PFSK-1 (cell line): ENCODE measurements around the gene LPCAT3.

Source experiments
- FOXP2 ChIP-seq: optimal IDR thresholded peaks from 2 replicates; pipeline ENCODE3; 2011; ENCODE audit warnings: borderline replicate concordance, control low read depth, inconsistent platforms; ENCODE audit not compliant: insufficient read depth; ENCODE audit errors: extremely low read length, extremely low read depth
- POLR2AphosphoS5 ChIP-seq: IDR thresholded peaks from 2 replicates; pipeline ENCODE4 v1.6.1; 2012; ENCODE audit warnings: low read depth, mild to moderate bottlenecking, control low read depth, low read length, moderate library complexity
- REST ChIP-seq, 2 experiments: IDR thresholded peaks; 2 replicates each; pipeline versions ENCODE4 v1.6.1 to v1.8.0; 2011 to 2012; ENCODE audit warnings: low read depth in 2 of 2, low read length in 2 of 2, control low read depth in 1 of 2, inconsistent platforms in 1 of 2, mild to moderate bottlenecking in 1 of 2, moderate library complexity in 1 of 2; ENCODE audit not compliant: insufficient read depth in 1 of 2
- SIN3A ChIP-seq: IDR thresholded peaks from 2 replicates; pipeline ENCODE4 v1.6.1; 2012; ENCODE audit warnings: mild to moderate bottlenecking, low read length, moderate library complexity, borderline replicate concordance; ENCODE audit not compliant: insufficient read depth
- TAF1 ChIP-seq: IDR thresholded peaks from 2 replicates; pipeline ENCODE4 v1.6.1; 2012; ENCODE audit warnings: low read length, control low read depth, borderline replicate concordance; ENCODE audit not compliant: insufficient read depth

Gene LPCAT3

GRCh38 chr12:6929466-6930452 lies 88.5 kb downstream of the LPCAT3 start:
- TF ChIP-seq POLR2AphosphoS5 (no peak), SIN3A (no peak), TAF1 (no peak), FOXP2 (no peak), REST (IDR thresholded peaks at IDR 0.05; ENCODE audit: insufficient read depth in 1 of 2, low read depth in 2 of 2, low read length in 2 of 2) (no peak)

DNA sequence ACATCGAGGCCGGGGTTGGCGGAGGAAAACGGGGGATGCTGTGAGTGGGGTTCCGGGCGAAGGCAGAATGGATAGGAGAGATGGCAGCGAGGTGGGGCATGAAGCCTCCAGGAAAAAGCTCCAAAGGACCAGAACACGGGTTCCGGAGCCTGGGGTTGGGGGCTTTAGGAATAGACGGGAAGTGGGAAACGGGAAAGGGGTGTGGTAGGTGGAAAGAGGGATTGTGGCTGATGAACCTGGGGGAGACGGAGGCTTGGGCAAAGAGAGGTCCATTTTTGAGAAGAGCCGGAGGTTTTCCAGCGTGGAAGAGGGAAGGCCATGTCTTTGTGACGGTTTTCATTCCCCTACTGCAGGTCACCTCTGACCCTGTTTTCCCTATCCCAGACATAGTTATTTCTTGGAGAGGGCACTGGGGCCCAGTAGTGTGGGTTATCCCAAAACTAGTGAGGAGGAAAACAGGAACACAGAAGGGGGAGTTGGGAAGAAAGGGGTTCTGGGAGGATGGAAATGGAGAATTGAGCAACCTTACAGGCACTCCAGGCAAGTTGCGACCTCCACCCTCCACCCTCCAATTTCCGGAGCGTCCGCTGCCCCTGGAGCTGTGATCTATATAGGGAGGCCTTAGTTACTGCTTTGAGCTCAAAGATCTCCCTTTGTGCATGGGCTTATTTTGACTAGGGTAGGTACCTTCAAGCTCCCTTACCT lies 89.4 kb downstream of the LPCAT3 start:
- TF ChIP-seq POLR2AphosphoS5 (no peak), FOXP2 (no peak), SIN3A (peak; percentile 58; the same call in 1 of the 2 replicates)

DNA sequence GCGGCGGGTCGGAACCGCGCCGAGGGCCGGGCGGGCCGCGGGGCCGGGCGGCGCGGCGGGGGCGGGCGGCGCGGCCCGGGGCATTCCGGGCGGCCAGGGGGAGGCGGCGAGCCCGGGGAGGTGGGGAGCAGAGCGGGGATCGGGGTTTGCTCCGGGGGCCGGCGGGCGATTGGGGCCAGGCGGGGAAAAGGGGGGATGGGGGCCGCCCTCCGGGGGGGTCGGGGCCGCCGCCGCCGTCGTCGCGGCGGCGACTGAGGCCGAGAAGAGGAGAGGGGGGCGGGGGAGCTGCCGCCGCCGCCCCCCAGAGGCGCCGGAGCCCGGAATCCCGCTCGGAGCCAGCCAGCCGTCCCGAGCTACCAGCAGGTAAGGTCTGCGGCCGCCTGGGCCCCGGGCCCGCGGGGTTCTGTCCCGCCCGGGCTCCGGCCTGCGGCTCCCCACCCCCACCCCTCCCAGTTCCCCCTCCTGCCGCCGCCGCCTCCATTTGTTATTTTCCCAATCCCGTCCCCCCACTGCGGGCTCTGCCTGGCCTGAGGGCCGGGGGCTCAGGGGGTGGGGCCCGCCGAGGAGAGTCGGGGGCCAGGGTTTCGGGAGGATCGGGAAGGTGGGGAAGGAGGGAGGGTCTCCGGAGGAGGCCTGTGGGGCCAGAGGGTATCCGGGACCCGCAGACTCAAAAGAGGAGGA lies 90.1 kb downstream of the LPCAT3 start:
- TF ChIP-seq POLR2AphosphoS5 (no peak), TAF1 (no peak), REST (IDR thresholded peaks at IDR 0.05; ENCODE audit: insufficient read depth in 1 of 2, low read depth in 2 of 2, low read length in 2 of 2) (no peak), SIN3A (no peak), FOXP2 (no peak)

- TF ChIP-seq FOXP2: peak; percentile 78
- peak; percentile 81 for TF ChIP-seq POLR2AphosphoS5
- TF ChIP-seq TAF1: 0 out of 2 replicates have a peak, but pooled peaks have one; percentile 57
- no peak for TF ChIP-seq SIN3A
- TF ChIP-seq REST (IDR thresholded peaks at IDR 0.05; ENCODE audit: insufficient read depth in 1 of 2, low read depth in 2 of 2, low read length in 2 of 2): 0 out of 4 replicates have a peak, but pooled peaks of 1 of the 2 experiments have one; percentile 25
Measured at GRCh38 chr12:6927379-6928021, 90.8 kb downstream of the LPCAT3 start, which contains the start of gene ATN1. Gene ATN1, plus strand, starts transcription at chr12:6927959. Its CDS starts 6,043 bp downstream, at chr12:6934002.
